Renal cortical epithelial cell (primary cell): ENCODE measurements around the gene DND1. TPM values are rescaled to one million over a fixed set of nuclear protein-coding genes. Genes with fewer than 3 reads are reported as not detected.
"Not testable (repeated sequence)": the region's sequence is repeated elsewhere in the genome, so short reads cannot be mapped to it uniquely, and the experiment has no call there.

ENCODE experiments used
- DNase-seq: peaks from one replicate; pipeline ENCODE4 v3.0.0-alpha.2; 2011; ENCODE audit warnings: low read depth
- total RNA-seq: library from RNA; depleted of rRNA; stranded (reverse); fragments of >200 nt; gene quantifications from 2 replicates; pipeline ENCODE4 v1.2.3, GENCODE V29; 2014

Gene DND1
- 0.35 and 0.55 TPM in 2 replicates for total RNA-seq

DNA sequence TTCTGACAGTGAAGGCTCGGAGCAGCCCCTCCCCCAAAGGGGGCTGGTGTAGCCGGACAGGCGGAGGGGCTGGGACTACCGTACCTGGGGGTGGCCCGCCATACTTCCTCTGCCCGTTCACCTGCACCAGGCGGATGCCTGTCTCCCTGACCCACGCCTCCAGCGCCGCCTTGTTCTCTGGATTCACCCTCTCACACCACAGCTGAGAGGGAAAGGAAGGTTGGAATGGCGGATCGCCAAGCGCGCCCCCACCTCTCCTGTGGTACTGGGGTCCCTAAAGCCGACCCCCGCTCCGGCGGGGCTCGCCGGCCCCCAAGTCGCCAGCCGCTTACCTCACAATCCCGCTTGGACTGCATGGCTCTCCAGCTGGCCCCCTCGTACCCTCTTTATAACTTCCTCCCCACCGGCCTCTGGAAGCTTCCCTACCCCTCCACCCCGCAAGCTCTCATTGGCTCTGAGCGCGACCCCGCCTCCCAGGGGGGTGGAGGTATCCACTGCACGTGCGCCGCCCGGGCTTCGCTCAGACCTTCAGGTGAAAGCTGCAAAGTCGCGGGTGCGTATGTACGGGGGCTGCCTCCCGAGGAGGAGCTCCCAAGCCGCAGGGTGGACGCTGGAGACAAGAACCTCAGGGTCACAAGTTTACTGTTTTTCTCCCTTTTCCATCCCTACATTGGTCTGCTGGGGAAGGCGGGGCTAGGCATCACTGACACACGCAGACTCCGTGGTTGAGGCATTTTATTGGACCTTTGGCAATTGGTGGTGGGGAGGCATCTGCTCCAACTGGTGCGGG lies at the start of gene DND1:
TSS of gene DND1 (minus strand) at position 390 of the 790 bp plus-strand sequence. CDS start at position 356, 34 bp downstream.
- no peak for DNase-seq

DNA sequence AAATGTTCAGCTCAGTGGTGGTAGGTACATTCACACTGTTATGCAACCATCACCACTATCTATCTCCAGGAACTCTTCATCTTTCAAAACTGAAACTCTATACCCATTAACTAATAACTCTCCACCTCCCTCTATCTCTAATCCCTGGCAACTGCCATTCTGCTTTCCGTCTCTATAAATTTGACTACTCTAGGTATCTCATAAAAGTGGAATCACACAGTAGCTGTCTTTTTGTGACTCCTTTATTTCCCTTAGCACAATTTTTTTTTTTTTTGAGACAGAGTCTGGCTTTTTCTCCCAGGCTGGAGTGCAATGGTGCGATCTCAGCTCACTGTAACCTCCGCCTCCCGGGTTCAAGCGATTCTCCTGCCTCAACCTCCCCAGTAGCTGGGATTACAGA lies 48.0 kb upstream of the DND1 start:
- not testable (repeated sequence) for DNase-seq

- not testable (repeated sequence) for DNase-seq
These were observed 47.4 kb upstream of the DND1 start for GRCh38 chr5:140720738-140721137.

DNA sequence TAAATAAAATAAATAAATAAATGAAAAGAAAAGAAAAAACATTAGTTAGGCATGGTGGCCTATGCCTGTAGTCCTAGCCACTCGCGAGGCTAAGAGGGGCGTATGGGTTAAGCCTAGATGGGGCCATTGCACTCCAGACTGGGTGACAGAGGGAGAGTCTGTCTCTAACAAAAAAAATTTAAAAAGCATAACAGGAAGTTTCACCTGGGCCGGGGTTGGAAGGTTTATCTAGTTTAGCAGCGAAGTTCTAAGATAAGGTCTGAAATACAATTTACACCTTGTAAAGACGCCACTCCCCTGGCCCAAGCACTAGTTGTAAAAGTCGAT lies 44.9 kb upstream of the DND1 start:
- DNase-seq: no peak

- not testable (repeated sequence) for DNase-seq
These were observed 42.9 kb upstream of the DND1 start for GRCh38 chr5:140716238-140716637.

- no peak for DNase-seq
These were observed 40.3 kb upstream of the DND1 start for GRCh38 chr5:140713562-140714094.

DNA sequence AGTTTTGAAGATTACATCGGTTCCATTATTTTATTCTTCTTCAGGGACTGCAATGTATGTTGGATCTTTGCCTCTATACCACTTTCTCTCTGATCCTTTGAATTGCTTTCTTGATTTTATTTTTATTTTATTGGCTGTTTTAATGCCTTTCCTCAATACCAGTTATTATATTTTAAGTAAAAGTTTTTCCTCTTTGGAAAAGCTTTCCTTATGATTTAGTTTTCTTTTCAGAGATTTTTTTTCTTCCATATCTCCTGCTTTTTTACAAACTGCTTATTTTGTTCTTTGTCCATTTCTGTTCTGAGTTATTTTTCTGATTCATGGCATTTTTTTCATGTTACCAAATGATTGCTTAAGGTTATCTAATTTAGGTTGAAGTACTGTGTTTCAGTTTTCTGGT lies 38.4 kb upstream of the DND1 start:
- DNase-seq: no peak

DNA sequence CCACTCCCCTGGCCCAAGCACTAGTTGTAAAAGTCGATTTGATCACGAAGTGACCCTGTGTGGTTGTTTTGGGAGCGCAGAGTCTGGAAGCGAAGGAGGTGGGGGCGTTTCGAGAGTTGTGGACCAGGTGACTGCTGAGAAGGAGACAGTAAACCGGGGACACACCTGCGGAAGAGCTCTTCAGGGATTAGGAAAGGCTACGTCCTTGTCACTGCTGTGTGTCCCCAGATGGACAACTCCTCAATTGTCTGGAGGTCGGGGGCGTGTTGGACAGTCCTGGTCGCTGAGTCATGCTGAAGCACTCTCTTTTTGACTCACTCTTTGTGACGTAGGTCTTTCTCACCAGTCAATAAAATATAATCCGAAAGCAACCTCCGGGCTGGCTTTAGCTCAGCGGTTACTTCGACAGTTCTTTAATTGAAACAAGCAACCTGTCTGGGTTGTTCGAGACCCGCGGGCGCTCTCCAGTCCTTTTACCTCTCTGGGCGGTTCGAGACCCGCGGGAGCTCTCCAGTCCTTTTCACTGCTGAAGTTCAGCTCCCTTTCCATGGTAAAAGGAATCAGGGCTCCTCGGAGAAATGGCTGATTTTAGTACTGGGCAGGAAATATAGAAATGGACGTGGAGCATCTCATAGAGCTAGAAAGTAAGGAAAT lies 37.6 kb upstream of the DND1 start:
- DNase-seq: peak; percentile 98

GRCh38 chr5:140708787-140709186 lies 35.4 kb upstream of the DND1 start:
- DNase-seq: not testable (repeated sequence)

DNA sequence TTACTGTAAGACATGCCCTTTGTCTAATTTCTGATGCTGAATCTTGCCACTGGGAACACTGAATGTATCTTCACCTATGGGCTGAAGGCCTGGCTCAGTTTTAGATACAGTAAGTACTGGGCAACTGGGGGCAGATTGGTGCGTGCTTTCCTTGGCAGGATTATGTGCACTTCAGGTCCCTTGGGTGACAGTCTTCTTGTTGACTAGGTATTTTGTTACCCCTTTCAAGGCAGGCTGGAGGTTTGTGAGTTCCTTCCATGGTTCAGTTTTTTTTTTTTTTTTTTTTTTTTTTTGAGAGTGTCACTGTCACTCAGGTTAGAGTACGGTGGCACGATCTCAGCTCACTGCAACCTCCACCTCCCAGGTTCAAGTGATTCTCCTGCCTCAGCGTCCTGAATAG lies 34.4 kb upstream of the DND1 start:
- no peak for DNase-seq

DNA sequence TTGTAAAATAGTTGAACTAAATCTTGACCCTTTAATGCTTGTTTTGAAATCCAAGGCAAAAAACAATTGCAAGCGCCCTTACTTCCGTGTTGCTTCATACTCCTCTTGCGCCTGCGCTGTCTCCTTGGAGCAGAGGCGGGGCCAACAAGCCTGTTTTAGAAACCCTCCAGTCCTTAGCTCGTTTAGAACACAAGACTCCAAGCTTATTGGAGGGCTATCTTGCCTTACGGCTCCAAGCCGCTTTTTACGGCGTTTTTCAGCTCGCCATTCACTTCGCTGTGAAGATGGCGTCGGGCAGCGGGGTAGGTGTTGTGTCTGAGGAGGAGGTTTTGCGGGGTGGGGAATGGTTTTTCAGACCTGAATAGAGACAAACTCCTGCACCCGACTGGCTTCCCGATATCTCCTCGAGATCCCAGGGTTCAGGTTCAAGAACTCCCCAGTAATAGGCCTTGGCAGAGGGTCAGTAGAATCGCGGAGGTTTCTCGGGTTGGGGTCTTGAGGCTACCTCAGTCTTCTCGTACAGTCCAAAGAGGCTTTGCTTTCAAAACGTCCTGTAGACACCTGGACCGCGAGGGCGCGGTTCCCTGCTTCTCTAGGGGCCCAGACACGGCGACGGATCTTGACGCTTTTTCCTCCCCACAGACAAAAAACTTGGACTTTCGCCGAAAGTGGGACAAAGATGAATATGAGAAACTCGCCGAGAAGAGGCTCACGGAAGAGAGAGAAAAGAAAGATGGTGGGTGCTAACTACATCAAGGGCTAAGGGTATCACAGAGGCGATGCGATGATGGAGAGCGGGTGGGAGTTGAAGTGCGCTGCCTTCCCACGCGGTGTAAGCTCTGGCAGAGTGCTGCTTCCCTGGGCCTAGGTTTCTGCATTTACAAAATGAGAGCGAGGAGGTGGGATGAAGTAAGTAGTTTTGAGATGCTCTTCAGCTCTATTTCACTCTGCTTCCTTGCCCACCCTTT lies 27.1 kb upstream of the DND1 start, which contains the start of gene ZMAT2:
TSS of gene ZMAT2 (plus strand) at position 271 of the 968 bp plus-strand sequence. CDS start at position 285, 14 bp downstream.
- peak; percentile 100 for DNase-seq

DNA sequence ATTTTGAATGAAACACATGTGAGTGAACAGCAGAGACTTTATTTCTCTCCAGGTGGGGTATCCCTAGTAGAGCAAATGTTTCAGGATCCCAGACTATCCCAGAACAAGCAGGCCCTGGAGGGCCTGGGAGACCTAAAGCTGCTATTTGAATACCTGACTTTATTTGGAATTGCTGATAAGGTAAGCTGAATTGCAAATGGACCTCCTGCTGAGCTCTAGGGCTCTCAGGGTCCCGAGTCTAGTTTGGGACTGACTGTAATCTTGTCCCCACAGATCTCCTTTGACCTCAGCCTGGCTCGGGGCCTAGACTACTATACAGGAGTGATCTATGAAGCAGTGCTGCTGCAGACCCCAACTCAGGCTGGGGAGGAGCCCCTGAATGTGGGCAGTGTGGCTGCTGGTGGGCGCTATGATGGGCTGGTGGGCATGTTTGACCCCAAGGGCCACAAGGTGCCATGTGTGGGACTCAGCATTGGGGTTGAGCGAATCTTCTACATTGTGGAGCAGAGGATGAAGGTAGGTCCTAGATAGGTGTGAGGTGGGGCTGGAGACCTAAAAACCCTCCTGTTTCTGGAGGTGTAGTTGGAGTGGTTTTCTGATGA lies 23.6 kb upstream of the DND1 start:
- DNase-seq: no peak

DNA sequence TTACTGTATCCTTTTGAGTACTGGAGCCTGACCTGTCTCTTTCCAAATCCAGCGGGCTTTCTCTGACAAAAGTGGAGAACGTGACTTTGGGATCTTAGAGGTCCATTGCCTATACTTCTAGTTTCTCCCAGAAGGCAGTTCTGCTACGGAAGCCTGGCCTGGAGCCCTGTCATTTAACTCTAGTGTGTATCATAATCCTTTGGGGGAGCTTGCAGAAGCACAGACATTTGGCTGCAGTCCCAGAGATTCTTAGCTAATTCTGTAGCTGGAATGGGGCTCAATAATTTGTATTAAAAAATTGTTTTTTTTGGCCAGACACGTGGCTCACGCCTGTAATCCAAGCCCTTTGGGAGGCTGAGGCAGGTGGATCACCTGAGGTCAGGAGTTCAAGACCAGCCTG lies 20.9 kb upstream of the DND1 start:
- DNase-seq: no peak

DNA sequence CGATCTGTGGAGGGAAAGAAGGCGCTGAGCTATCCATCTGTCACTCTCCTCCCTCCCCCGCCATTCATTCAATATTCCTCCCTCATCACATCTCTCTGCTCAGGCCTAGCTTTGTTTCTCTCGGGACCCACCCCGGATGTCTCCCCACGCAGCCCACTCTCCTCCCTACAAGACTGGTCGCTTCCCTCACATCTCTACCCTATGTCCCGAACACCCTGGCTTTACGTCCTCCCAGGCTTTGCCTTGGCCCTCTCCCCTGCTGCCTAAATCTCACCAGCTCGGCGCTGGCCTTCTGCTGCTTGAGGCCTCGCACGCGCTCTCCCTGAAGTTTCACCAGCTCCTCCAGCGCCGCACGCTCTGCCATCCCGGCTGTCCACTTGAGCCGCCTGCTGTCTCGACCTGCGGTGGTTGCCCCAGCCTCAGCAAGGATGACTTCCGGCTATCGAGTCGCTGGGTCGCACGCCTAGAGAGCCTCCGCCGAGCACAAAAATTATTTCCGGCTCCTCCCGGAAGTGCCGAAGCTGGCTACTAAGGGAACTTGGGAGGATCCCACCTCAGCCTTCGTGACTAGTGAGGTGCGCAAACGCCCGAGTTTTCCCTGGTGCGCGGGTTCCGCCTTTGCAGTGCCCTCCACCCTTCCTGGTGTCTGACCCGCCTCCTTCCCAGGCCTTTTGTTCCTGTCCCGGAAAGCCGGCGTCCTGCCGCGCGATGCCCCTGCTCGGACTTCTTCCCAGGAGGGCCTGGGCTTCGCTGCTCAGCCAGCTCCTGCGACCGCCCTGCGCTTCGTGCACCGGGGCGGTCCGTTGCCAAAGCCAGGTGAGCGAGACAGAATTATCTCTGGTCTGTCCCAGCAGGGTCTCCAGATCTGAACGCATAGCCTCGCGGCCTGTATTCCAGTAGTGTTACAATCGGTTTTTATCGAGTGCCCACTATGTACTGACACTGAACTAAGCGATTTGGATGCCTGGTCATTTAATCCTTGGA lies 17.9 kb upstream of the DND1 start, which contains the start of the genes HARS1 and HARS2:
TSS of gene HARS1 (minus strand) at position 430 of the 984 bp plus-strand sequence. CDS start at position 364, 66 bp downstream.
TSS of gene HARS2 (plus strand) at position 515 of the 984 bp plus-strand sequence. CDS start at position 709, 194 bp downstream.
- DNase-seq: peak; percentile 95

DNA sequence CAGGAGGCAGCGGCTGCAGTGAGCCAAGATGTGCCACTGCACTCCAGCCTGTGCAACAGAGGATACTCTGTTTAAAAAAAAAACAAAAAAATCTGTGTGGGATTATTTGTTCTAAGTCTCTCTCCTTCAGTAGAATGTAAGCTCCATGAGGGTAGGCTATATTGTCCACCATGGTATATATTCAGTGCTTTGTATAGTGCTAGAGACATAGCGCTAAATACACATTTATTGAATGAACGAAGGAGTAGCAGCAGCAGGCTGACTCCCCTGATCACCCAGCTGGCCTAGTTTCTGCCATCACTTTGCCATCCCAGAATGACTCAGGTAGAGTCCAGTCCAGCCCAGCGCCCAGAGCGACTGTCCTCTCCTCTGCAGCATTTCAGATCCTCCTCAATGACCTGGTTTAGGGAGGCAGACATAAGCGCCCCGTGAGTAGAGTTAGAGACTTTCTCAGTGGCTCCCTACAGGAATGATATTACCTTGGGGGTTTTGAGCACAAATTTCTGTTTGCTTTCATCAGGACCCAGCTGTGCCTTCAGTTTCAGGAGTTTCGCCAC lies 17.1 kb upstream of the DND1 start:
- peak; percentile 2 for DNase-seq

DNA sequence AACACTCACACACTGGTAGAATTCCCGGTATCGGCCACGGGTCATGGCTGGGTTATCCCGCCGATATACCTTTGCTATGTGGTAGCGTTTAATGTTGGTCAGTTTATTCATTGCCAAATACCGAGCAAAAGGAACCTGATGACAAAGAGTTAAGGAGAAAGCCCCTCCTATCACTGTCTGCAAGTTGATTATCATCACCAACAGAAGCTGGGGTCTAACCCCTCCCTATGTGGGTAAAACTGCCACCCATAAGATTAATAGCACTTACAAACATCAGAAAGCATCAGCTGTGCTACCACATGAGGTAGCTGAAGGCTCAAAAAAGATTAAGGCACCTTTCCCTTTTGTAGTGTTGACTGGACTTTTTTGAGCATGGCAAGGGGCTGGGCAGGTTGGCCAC lies 5.6 kb upstream of the DND1 start:
- no peak for DNase-seq

DNA sequence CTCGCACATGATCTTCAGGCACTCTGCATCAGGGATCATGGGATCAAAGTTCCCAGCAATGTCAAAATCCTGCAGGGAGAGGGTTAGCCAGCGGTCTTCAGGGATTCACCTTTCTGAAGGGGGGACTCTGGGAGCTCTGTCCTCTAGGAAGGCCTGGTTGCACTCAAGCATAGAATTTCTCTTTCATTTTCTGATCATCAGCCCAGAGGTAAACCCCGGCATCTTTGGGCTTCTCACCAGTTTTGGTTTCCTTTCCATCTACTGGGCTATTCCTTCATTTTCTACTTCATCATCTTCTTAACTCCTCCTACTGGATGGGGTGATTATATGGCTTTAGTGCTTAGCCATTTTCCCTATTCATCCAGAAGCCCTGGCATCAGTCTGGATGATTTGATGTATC lies 4.6 kb upstream of the DND1 start:
- DNase-seq: no peak

GRCh38 chr5:140674629-140675028 lies 1.3 kb upstream of the DND1 start:
- no peak for DNase-seq

DNA sequence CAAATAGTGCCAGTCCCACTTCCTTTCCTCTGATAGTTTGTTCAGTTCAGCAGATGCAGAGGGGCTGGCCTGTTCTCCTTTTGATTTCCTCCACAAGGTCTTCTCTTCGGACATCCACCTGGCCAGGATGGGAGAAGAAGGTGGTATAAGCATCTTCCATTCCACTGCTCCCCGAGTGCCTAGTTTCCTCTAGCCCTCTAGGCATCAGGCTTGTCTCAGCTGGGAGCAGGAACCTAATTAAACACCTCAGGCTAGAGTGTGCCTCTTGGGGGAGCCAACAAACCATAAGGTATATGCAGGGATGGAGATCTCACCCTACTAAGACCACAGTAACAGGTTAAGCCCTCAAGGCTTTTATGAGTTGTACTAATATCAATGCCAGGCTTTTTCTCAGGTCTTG lies 835 bp upstream of the DND1 start:
- DNase-seq: no peak
